NCI-H2171 (cell line): ENCODE data around the gene OLFML1.
"Not testable (repeated sequence)": the region's sequence is repeated elsewhere in the genome, so short reads cannot be mapped to it uniquely, and the experiment has no call there.

Source experiments
- DNase-seq: peaks from one replicate; lab custom pipeline; 2025; lab: John Stamatoyannopoulos, UW

Gene OLFML1

DNA sequence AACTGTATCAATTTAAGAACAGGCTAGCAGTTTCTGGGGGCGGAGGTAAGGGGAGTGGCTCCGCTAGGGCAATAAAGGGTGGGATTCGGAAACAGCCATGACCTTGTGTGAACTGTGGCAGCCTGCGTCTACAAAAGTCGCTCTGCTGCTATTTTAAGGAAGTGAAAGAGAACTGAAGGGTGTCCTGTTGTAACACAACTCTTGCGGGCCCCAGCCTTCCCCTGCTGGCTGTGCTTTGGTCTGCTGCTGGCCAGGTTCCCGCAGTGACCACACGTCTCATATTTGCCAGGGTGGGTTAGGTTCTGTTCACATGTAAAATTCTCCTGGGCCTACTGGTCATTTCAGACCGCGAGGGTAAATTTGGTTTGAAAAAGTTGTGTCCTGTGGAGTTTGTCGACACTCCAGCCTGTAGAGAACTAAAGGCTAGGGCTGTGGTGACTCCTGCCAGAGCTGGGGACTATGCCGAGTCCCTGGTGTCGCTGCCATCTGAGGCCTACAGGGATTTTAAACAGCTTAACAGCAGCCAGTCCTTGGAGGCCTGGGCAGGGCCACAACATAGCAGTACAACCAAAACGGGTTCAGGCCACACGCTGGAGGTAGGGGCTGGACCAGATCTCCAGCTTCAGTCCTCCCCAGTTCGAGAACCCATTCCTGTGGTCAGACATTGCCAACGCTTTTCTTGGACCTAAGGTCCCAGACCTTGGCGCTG lies 27.4 kb downstream of the OLFML1 start:
- DNase-seq, result no peak

DNA sequence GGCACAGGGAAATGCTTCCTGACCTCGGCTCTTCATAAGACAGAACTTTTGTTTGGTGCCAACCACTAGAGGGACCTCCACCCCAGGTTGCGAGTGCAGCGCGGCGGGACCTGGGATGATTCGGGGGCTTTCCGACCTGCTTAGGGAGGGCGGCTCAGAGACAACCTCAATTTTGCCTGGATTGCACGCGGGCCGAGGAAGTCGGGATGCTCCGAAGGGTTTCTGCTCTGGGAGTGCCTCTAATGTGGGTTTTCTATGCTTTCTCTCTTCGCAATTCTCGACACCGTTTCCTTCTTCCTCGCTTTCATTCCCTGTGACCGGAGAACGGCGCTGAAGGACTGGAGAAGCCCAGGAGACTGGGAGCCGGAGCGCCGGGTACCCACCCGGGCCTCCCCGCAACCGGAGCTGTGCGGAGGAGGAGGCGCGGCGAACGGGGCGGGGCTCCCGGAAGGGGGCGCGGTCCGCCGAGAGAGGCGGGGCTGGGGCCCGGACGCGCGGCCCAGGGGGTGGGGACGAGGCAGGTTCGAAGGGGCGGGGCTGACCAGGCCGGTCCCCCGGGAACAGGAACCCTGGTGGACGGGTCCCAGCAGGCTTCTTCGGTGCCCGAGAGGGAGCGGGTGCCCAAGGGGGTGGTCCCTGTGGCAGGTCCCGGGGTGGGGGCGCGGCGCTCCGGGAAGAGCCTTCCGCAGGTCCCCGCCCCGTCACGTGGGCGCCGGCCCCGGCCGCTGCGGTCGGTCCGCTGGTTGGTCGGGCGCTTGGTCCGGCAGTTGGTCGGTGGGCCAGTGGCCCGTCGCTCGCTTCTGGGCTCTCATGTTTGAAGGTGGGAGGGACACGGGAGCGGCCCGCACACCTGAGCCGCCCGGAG lies 28.2 kb downstream of the OLFML1 start, which contains the start of gene PPFIBP2:
Gene PPFIBP2, plus strand, starts transcription at position 766 of the 865 bp plus-strand sequence. CDS start 35,477 bp downstream, outside the sequence.
- DNase-seq, result peak; percentile 30

DNA sequence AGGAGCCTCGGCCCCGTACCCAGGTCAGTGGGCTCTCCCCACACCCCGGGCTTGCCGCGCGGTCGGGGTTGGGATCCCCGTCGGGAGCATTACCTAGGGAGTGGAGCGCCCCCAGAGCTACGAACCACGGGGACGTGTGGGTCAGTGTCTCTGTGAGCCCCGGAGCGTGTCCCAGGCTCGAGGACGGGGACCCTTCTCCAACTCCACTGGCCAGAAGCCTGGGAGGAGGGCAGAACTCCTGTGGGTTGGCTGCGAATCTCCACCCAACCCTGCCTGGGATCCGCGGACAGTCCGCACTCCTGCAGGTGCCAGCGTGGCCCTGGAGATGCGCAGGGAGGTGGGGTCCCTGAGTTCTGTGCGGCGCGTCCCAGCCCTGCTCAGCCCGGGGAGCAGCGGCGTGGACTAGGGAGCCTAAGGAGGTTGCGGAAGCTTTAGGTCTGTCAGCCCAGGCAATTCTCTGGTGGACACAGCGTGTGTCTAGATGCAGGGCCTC lies 28.8 kb downstream of the OLFML1 start:
- DNase-seq, result no peak

DNA sequence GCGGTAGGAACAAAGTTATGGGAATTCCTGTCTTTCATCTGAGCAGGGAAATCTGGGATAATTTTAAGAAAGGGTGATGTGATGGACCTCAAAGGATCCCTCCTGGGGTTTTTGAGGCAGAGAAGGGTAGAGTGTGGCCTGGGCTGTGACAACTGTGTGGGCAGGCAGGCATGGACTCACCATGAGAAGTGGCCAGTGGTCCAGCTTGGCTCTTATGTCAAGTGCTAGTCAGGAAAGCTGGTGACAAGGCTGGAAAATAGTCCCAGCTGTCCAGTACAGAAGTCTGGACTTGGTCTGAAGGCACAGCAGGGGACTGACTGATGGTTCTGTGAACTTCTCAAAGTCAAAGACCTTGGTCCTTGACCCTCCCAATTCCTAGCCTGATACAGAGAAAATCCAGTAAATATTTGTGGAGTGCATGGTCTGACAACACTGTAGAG lies 30.2 kb downstream of the OLFML1 start:
- no peak for DNase-seq

DNA sequence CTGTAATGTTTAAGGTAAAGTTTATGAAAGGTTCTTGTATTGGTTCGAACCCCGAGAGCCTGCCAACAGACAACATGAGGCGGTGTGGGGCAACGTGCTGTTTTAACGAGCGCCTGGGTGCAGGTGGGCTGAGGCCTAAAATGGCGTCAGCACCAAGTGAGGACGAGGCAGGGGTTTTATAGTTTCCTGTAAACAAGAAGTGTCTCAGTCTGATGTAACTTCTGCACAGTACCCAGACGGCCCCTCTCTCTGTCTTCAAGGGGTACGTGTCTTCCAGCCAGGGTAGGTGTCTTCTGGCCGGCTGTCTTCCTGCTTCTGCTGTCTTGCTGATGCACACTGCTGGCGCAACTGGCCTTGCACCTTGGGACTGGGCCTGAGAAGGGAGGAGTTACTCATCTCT lies 31.2 kb downstream of the OLFML1 start:
- DNase-seq, result no peak

DNA sequence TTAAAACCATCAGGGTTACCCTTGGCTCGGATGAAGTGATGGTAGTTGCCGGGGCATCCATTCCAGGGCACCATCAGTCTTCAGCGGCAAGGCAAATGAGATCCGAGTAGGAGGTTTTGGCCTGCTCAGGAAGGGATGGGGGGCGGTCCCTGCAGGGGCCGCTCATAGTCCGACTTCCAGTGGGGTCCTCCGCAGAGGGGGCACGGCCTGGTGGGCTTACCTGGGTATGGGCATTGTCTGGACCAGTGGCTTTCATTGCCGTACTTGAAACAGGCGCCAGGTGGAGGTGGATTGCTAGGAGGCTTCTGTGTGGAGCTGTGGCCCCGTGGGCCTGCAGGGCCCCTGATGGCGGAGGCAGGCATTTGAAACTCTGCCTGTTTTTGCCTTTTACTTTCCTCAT lies 32.4 kb downstream of the OLFML1 start:
- not testable (repeated sequence) for DNase-seq

DNA sequence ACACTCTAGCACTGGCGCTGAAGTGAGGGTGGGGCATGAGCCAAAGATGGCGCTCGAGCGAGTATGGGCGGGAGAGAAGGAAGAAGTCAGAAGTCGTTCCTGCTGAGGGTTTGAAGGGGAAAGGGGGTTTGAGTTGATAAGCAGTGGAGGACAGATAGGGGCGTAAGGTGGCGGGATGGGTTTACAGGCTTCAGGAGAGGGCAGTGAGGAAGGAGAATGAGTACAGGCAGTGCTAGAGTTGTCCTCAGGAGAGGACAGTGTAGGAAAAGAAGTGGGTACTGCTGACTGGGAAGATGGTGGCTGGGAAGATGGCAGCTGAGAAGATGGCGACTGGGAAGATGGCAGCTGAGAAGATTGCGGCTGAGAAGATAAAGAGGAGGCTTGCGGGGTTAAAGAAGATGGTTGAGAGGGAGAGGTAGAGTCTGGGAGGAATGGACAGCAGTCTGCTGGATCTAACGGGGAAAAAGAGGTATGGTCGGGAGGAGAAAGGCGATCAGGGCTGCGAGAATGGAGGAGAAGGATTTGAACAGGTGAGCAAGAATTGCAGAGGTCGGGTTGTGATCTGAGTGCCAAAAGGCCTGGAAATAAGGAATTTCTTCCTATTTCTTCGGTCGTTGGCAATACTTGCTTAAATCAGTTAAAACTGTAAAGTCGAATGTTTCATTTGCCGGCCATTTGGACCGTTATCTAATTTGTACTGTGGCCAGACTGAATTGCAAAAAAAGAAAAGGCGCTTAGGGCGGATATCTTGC lies 33.7 kb downstream of the OLFML1 start:
- DNase-seq, result no peak

DNA sequence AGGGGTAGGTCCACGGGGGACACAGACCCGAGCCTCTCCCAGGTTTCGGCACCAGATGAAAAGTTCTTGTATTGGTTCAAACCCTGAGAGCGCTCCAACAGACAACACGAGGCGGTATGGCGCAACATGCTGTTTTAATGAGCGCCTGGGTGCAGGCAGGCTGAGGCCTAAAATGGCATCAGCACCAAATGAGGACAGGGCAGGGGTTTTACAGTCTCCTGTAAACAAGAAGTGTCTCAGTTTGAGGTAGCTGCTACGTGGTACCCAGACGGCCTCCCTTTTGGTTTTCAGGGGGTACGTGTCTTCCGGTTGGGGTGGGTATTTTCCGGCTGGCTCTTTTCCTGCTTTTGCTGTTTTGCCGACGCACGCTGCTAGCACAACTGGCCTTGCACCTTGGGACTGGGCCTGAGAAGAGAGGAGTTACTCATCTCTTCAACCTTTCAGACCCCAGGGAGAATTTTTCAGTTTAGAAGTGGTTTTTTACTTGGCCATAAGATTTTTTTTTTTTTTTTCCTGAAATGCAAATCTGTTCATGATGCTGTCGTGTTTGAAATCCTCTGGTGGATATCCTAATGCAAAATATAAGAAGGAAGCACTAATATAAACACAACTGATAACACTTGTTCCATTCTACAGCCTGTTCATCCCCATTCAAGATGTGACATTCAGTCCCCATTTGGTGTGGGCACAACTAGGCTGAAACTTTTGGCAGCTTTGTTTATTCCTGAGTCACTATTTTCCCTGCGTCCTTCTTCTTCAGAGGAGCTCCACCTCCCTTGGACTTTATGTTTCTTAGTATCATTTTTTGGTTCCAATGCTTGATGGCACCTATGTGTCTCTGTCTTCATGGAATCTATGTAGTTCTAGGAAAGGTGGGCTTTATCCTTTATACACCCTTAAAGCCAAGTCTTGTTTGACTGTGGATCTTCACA lies 35.0 kb downstream of the OLFML1 start:
- no peak for DNase-seq

DNA sequence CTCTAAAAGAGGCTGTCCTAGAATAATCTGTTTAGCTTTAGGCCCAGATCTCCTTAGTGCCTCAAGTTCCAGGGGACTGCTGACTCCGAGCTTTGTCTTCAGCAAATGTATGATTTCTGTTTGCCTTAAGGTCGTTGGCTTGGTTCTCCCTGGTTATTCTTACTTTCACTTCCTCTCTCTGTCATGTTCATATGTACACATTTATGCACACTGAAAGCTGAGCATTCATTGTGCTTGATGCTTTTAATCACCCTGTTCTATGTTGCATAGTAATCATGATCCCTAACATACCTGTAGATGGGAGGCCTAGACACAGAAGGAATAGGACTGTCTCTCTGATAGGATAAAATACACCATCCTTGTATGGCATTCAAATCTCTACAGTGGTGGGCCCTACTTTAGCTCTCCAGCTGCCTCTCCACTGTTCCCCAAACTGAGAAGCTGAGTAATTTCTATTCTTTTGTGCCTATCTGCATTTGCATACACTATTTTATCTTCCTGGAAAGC lies 35.7 kb downstream of the OLFML1 start:
- DNase-seq, result no peak

DNA sequence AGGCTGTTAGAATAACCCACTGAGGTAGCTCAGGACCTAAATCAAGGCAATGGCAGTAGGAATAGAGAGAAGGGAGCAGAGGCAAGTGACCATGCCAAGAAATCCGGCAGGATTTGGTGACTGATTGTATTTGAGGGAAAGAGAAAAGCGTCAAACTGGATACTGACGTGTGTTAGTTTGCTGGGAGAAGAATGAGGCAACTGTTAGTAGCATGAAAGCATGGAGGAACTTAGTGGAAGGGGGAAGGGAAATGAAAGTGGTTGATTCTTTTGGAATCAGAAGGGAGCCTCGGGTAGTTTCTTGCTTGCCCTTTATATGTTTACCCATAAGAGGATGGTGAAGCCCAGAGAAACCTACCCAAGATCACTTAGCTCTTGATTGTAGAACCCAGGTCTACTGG lies 36.8 kb downstream of the OLFML1 start:
- no peak for DNase-seq

DNA sequence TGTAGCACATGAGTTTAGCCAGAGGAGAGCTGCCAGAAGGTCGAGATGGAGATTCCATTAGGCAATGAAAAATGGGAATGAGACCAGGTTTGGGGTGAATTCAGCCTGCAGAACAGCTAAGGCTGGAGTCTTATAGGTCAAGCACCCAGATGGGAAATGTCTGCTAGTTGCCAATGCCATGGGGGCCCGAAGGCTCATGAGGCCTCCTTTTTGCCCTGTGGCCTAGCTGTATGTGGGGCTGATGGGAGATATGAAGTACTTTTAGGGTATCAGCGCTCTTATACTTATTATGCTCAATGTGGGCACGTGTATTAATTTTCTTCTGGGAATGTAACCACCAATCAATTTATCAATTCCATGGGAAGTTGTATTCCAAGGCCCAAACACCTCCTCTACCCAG lies 37.2 kb downstream of the OLFML1 start:
- DNase-seq, result no peak

DNA sequence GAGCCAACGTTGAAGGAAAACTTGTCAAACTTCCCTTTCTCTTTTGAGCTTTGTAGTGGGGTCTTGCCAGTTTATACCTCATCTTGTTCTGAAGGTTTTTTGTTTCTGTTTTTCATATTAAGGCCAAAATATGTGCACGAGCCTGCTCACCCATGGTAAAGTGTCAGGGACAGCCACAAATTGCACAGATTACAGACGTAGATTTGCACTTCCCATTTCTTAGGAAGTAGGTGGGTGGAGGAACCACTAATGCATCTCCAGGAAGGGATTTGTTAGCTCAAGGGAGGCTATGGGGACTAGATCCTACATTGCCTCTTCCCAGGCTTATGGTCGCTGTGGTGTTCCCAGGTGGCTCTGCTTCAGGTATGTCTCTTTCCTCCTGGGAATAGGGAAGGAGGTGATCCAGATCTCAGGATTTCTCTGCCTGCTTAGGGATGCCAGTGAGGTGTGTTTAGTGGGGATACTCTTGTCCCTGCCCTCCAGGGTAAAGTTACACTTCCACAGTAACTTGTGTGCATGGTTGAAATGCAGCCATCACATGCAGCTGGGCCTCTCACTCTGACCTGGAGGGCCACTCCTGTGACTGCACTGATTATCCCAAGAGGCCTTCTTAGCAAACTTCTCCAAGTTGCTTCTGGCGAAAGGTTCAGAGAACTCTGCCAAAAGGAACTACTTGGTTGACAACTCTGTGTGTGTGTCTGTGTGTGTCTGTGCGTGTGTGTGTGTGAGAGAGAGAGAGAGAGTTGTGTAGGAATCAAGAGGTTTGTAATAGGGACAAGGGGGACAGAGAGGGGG lies 38.3 kb downstream of the OLFML1 start:
- DNase-seq, result no peak

DNA sequence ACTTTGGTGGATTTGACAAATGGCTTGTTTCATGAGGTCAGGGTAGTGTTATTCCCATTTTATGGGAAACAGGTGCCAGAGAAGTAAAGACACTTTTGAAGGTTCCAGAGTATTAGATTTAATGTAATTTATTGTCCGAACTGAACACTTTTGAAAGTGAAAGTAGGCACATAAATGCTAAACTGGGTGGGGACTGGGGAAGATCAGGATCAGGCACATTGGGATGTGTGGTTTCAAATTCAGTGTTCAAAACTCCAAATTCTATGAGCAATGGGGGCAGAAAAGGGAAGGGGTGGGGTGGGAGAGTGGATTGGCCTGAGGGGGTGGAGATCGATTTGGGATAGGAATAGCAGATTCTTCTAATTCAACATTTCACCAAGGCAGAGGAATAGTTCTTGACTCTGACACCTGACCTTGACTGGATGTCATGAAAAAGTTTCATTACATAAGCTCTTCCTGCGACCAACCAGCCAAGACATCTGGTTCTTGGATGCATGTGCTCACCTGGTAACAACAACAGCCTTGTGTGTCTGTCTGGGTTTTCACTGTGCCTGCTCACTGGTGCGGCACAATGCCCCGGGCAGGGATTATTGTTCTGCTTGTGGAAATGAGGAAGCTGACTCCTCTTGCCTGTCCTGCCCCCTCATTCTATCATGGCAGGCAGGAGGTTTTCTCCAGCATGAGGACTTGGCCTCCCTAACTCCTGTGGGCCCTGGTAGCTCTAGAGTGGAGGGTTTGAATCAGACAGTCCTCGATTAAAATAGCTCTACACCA lies 39.3 kb downstream of the OLFML1 start:
- no peak for DNase-seq

DNA sequence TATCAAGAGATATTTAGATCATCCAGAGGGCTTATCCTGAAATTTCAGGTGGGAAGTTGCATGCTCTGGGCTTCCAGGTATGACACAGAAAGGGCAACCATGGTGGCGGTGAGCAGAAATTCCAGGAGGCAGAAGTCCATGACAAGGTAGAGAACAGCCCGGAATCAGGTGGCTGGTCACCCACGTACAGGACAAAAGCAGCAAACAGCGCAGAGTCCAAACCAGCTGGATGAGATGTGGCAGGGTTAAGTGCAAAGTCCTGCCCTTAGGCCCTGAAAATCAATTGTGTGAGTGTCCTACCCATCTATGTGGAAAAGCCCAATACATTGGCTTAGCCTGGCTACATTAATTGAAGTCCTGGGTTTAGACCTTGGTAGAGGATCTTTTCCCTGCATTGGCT lies 40.1 kb downstream of the OLFML1 start:
- DNase-seq, result no peak

DNA sequence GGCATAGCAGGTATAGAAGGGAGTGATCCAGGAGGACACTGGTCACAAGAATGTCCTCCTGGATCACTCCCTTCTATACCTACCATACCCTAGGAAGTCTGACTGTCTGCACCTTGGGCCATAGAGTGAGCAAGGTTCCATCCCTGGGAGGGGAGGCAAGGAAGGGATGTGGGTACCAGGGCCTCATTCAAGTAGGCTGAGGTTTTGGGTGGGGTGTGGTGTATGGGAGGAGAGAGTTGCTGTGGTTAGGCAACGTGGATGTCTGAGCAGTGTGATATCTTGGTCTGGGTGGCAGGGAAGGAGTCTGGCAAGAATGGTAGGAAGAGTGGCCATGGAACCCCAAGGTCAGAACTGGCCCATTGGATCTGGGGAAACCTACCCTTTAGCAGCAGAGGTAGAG lies 41.7 kb downstream of the OLFML1 start:
- DNase-seq, result no peak

DNA sequence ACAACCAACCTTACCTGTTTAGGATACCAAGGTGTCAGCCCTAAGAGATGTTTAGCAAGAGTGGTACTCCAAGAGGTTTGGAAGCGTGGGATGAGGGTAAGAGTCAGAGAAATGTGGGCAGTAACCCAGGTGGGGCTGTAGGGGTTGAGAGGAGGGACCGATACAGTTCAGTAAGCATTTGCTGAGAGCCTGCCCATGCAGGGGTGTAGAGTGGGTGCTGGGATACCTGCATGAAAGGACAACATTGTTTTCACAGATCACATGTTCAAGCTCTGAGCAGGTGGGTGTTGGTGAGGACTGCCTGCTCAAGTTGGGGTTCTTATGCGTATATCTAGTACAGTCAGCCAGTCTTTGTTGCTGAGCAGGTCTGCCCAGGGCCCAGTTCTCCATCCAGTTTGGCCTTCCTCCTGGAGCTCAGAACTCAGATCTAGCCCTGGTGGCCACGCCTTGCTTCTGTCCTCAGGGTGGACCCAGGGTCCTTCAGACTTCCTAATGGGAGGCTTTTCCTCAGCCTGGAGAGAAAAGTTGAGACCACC lies 43.3 kb downstream of the OLFML1 start:
- DNase-seq, result no peak

DNA sequence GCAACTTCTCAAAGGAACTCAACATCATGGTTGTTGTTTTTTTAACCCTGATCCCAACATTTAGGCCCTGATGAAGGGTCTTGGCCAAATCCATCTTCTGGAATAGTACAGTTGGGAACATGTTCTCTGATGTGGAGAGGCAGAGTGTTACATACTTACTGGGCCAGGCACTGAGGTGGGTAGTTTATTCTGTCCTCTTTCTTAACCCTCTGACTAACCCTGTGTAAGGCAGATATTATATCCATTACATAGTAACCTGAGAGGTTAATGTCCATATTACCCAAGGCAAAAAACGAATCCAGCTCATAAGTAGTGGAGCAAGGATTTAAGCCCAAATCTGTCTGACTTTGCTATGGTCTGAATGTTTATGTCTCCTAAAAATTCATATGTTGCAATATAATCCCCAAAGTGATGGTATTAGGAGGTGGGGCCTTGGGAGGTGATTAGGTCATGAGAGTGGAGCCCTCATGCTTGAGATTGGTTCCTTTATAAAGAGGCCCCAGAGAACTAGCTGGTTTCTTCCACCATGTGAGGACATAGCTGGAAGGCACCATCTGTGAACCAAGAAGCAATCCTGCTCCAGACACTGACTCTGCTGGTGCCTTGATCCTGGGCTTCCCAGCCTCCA lies 44.8 kb downstream of the OLFML1 start:
- DNase-seq, result no peak

DNA sequence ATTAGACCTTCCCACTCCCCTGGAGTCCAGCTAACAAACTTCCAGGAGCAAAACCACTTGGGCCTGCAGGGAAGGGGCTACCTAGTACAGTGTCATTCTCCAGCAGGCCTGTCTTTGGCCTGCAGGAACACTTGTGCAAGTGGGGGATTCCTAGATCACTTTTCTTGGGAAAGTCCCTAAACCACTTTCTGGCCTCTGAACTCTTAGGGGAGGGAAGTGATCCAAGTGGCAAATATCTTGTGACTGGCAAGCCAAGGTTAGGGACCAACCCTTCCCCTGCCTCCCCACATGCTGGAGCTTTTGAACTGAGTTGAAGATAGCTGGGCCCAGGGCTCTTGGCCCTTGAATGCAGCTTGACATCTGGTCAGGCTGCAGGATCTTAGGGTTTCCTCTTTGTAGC lies 45.7 kb downstream of the OLFML1 start:
- no peak for DNase-seq
